Right forelimb (tissue), 1 donor: Measurements from ENCODE around the gene NFATC2IP.
"Not testable (repeated sequence)": the region's sequence is repeated elsewhere in the genome, so short reads cannot be mapped to it uniquely, and the experiment has no call there.

ENCODE experiments used
- DNase-seq: peaks from one replicate; pipeline ENCODE4 v3.0.0-alpha.2; 2018

NFATC2IP gene

DNA sequence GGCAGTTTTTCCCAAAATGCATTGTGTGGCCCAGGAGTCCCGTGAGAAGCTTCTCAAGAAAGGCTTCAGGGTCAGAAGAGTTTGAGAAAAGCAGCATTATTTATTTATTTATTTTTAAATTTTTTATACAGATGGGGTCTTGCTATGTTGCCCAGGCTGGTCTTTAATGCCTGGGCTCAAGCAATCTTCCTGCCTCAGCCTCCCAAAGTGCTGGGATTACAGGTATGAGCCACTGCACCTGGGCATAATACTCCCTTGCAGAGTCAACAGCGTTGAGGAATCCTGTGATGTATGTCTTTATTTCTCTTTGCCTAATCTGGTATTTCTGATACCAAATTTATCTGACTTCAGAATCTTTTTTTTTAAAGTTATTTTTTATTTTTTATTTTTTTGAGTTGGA, 49.3 kb downstream of the NFATC2IP start:
- DNase-seq = no peak

DNA sequence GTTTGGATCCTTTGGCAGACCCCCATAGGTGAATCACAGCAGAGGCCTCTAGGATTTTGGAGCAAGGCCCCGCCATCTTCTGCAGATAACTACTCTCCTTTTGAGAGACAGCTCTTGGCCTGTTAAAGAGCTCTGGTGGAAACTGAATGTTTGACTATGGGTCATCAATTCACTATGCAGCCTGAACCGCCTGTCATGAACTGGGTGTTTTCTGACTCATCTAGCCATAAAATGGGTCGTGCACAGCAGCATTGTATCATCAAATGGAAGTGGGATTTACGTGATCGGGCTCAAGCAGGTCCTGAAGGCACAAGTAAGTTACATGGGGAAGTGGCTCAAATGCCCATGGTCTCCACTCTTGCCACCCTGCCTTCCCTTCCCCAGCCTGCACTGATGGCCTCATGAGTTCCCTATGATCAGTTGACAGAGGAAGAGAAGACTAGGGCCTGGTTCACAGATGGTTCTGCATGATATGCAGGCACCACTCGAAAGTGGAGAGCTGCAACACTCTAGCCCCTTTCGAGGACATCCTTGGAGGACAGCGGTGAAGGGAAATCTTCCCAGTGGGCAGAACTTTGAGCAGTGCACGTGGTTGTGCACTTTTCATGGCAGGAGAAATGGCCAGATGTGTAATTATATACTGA, 53.9 kb downstream of the NFATC2IP start:
- DNase-seq = not testable (repeated sequence)

DNA sequence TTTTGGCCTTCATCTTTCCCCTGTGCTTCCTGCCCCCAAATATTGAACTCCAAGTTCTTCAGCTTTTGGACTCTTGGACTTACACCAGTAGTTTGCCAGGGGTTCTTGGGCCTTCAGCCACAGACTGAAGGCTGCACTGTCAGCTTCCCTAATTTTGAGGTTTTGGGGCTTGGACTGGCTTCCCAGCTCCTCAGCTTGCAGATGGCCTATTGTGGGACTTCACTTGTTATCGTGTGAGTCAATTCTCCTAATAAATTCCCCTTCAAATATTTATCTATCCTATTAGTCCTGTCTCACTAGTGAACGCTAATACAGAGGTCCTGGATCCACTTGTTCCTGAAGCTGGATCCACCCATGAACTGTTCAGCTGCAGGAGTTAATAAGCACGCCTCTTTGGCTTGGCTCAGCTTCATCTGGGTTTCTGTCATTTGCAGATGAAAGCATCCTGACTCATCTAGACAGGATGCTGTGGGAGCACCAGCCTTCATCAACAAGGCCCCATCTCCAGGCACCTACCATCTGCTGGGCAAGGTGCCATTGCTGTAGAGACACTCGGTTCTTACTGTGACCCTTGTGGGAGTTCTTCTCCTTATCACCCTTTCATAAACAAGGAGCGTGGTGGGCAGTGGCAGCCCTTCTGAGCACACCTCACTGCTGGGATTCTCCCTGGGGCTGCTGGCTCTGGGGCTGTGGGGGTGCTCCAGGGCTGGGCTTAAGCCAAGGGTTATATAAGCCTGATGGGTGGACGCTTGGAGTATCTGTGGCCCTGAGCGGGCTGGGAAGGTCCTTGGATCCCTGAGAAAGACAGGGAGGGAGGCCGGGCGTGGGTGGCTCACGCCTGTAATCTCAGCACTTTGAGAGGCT, 57.2 kb downstream of the NFATC2IP start:
- DNase-seq = no peak

DNA sequence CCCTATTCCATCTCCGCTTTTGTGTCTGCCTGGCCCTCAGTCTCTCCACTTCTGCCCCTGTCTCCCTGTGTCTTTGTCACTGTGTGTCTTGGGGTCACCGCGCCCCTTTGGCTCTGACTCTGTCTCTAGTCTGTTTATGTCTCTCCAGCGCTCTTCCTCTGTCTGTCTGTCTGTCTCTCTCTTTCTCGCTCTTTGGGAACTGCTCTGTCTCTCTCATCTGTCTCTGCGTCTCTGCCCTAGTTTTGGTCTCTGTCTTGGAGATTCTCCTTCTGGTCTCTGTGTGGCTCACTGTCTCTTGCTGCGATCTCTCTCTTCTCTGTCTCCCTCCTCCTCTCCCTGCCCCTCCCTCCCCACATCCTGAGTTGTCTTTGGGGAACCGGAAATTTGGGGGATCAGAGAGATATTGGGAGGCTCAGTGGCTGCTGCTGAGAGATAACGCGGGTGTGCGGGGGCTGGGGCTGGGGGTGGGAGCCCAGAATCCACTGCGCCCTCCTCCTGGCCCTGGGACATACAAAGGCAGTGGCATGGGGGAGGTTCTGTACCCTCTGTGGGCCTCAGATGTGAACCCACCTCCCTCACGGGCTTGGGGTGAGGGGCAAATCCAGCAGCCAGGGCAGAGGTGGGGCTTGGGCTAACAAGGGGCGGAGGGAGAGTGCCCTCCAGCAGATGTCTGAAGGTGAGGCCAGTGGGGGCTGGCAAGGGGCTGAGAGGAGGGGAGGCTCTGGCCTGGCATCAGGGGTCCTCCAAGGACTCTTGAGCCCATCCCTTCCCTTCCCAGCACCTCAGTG, 58.5 kb downstream of the NFATC2IP start:
- no peak for DNase-seq

DNA sequence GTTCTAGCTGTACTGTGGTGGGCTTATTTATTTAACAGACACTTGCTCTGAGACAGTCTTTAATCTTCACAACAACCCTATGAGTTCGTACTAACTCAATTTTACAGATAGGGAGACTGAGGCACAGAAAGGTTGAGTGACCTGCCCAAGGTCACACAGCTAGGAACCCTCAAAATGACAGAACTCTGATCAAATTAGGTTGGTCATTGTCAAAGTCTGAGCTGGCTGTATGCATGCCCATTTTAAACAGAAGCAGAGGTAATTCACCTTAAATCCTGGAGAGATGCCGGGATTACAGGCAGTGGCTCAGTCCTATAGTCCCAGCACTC, 59.1 kb downstream of the NFATC2IP start:
- no peak for DNase-seq

DNA sequence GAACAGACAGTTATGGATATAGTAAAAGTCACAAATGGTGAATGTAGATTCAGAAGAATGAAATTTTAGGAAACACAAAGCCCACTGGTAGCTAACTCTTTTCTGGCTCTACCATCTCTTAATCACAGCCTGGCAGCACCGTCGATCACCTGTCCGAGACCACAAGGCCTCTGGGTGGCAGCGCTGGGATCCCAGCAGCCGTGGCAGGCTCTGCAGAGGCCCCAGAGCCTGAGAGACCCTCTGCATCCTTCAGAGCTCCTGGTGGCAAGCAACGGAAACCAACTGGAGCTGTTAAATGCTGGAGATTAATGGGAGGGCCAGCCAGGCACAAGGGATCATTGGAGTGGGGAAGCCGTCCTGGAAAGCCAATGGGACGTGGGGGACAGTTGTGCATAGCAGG, 60.4 kb downstream of the NFATC2IP start:
- DNase-seq = no peak

DNA sequence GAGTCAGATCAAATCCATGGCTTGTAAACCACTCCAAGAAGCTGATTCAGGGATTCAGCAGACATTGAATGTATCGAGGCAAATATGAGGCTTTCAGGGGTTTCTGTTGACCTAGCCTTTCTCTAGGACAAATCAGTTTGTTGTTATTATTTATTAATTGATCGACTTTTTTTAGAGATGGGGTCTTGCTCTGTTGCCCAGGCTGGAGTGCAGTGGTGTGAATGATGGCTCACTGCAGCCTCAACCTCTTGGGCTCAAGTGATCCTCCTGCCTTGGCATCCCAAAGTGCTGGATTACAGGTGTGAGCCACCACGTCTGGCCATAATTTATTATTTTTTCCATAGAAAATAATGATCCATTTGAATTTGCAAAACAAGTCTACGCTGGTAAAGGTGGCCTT, 61.1 kb downstream of the NFATC2IP start:
- DNase-seq = no peak

DNA sequence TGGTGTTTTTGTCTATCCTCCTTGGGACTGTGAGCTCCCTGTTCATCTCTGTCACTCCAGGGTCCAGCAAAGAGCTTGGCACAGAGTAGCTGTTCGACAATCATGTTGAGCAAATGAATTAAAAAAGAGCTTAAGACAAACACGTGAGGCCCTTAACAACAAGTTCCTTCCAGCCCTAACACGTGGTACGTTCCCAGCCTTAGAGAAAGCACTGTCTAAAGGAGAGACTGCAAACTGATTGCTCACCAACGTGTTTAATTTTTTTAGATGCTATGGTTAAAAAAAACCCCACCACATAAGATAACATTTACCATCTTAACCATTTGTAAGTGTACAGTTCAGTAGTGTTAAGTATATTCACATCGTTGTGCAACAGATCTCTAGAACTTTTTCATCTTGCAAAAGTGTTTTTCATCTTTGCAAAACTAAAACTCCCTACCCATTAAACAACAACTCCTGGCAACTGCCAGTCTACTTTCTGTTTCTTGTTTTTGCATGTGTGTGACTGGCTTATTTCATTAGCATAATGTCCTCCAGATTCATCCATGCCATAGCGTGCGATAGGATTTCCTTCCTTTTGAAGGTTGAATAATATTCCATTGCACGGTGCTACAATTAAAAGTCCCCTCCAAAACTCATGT, 62.3 kb downstream of the NFATC2IP start:
- no peak for DNase-seq

DNA sequence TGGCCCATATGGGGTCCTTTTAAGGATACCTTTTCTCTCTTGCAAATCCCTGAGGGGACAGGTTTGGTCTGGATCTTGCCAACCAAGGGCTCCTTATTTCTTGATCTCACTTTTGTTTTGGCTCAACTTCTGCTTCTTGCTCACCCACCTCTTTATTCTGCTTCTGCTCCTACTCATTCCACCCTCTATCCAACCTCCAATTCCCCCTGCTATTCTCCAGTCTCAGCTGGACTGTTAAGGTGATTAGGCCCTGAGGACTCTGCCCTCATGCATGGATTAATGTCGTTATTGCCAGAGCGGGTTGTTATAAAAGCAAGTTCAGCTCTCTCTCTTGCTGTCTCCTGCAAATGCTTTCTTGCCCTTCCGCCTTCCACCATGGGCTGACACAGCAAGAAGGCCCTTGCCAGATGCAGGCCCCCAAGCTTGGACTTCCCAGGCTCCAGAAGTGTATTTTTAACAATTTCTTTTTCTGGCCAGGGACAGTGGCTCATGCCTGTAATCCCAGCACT, 63.9 kb downstream of the NFATC2IP start:
- no peak for DNase-seq
